Immature natural killer cell (primary cell): ENCODE data around the gene UGT1A4. TPM values are rescaled to one million over a fixed set of nuclear protein-coding genes. Genes with fewer than 3 reads are reported as not detected.

ENCODE experiments used
- DNase-seq, 3 donors: peaks; one replicate each; pipeline ENCODE4 v3.0.0; 2022; ENCODE audit warnings: mixed read lengths in 1 of 3
- H3K27ac Mint-ChIP-seq, 6 donors: one replicate each; pipeline ENCODE4 v1.8.0; 2020; ENCODE audit warnings: mixed read lengths in 6 of 6, mild to moderate bottlenecking in 5 of 6, inconsistent platforms in 4 of 6, moderate library complexity in 3 of 6
- H3K27me3 Mint-ChIP-seq, 3 donors: one replicate each; pipeline ENCODE4 v1.8.0; 2020 to 2021; ENCODE audit warnings: low read depth in 3 of 3, mild to moderate bottlenecking in 3 of 3, mixed read lengths in 3 of 3, moderate library complexity in 3 of 3, inconsistent platforms in 1 of 3
- H3K36me3 Mint-ChIP-seq, 3 donors: one replicate each; pipeline ENCODE4 v1.8.0; 2020; ENCODE audit warnings: mixed read lengths in 3 of 3, inconsistent platforms in 2 of 3, mild to moderate bottlenecking in 2 of 3
- H3K4me1 Mint-ChIP-seq, 2 donors: one replicate each; pipeline ENCODE4 v1.8.0; 2020; ENCODE audit warnings: inconsistent platforms in 2 of 2, mild to moderate bottlenecking in 2 of 2, mixed read lengths in 2 of 2, moderate library complexity in 1 of 2
- H3K4me3 Mint-ChIP-seq, 5 donors: one replicate each; pipeline ENCODE4 v1.8.0; 2020; ENCODE audit warnings: mild to moderate bottlenecking in 5 of 5, mixed read lengths in 5 of 5, inconsistent platforms in 3 of 5, moderate library complexity in 3 of 5
- H3K9me3 Mint-ChIP-seq, 6 donors: one replicate each; pipeline ENCODE4 v1.8.0; 2020; ENCODE audit warnings: mild to moderate bottlenecking in 6 of 6, mixed read lengths in 6 of 6, inconsistent platforms in 4 of 6, moderate library complexity in 3 of 6
- polyA plus RNA-seq, 3 donors: library from polyadenylated mRNA; unstranded; fragments of 300-500 nt; fragmentation: Illumina TruSeq; gene quantifications; one replicate each; pipeline ENCODE4 v1.2.3, GENCODE V29; 2021

The UGT1A4 gene
- not detected for polyA plus RNA-seq

DNA sequence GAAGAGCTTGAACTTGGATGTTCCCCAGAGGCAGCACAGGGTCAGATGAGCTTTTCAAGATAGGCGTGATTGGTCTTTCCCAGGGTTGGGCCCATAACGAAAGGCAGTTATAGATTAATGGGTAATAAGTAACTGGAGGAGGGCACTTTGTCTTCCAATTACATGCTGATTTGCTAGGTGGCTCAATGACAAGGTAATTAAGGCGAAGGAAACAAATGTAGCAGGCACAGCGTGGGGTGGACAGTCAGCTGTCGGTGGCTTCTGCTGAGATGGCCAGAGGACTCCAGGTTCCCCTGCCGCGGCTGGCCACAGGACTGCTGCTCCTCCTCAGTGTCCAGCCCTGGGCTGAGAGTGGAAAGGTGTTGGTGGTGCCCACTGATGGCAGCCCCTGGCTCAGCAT lies at the start of gene UGT1A4:
Gene UGT1A4, plus strand, starts transcription at position 185 of the 400 bp plus-strand sequence. Its CDS starts 85 bp downstream, at position 270.
- H3K4me1 Mint-ChIP-seq: no peaks in the 10 kb centered on the region
- no peak for DNase-seq
- peaks cover 0 to 2% (median 0%) of the 10 kb centered on the region in 6 donors for H3K9me3 Mint-ChIP-seq
- no peak within 1 kb of the TSS for H3K4me3 Mint-ChIP-seq
- no peaks in the 10 kb centered on the region for H3K36me3 Mint-ChIP-seq
- H3K27me3 Mint-ChIP-seq: peaks cover 1 to 8% (median 4%) of the 10 kb centered on the region in 3 donors
- no peak within 1 kb of the TSS for H3K27ac Mint-ChIP-seq

DNA sequence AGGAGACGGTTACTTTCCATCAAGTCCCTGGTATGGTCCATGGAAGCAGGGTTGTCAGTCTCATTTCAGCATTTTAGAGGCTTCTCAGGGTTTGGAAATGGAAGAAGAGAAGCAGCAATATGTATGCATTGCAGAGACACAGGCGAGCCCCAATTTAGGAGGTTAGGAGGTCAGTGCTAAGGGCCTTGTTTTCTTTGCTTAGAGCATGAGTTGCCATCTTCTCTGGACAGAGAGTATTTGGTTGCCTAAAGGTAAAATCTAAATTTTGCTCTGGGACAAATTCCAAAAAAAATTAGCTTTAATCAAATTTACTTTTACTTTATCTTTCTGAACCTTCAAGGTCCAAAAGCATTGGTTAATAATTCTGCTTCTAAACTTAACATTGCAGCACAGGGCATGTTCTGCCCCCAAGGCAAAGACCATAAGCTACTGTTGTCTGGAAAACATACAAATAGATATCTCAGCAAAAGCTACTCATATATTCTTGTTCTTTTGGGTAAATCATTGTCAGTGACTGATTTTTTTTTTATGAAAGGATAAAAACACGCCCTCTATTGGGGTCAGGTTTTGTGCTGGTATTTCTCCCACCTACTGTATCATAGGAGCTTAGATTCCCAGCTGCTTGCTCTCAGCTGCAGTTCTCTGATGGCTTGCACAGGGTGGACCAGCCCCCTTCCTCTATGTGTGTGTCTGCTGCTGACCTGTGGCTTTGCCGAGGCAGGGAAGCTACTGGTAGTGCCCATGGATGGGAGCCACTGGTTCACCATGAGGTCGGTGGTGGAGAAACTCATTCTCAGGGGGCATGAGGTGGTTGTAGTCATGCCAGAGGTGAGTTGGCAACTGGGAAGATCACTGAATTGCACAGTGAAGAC lies 47.0 kb upstream of the UGT1A4 start, which contains the start of gene UGT1A9:
Gene UGT1A9, plus strand, starts transcription at position 609 of the 872 bp plus-strand sequence. Its CDS starts 37 bp downstream, at position 646.
- Mint-ChIP-seq H3K27me3 (peaks cover 1 to 8% (median 2%) of the 10 kb centered on the region in 3 donors), H3K9me3 (peaks cover 0 to 3% (median 0%) of the 10 kb centered on the region in 6 donors), H3K27ac (no peak within 1 kb of the TSS), H3K36me3 (no peaks in the 10 kb centered on the region), H3K4me3 (no peak within 1 kb of the TSS), H3K4me1 (no peaks in the 10 kb centered on the region)
- no peak for DNase-seq

DNA sequence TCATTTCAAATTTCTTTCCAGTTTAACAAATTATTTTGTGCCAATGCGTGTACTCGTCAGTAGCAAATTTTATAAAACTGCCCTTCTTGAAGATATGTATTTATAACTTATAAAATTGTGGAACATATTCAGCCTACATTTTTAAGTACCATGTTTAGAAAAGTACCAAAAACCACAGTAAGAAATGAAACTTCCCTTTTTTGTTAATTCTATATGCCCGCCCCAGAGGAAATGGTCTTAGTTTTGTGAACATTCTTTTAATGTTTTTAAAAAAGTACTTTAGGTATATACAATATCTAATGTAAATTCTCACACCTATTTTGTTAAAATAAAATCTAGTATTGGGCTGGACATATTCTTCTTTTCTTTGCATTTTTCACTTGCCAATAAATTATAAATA lies 45.6 kb upstream of the UGT1A4 start:
- Mint-ChIP-seq H3K27me3 (peaks cover 1 to 8% (median 4%) of the 10 kb centered on the region in 3 donors), H3K4me1 (no peaks in the 10 kb centered on the region), H3K4me3 (no peak overlapping the region), H3K27ac (no peak overlapping the region), H3K9me3 (peaks cover 0 to 3% (median 0%) of the 10 kb centered on the region in 6 donors), H3K36me3 (no peaks in the 10 kb centered on the region)
- DNase-seq: no peak

DNA sequence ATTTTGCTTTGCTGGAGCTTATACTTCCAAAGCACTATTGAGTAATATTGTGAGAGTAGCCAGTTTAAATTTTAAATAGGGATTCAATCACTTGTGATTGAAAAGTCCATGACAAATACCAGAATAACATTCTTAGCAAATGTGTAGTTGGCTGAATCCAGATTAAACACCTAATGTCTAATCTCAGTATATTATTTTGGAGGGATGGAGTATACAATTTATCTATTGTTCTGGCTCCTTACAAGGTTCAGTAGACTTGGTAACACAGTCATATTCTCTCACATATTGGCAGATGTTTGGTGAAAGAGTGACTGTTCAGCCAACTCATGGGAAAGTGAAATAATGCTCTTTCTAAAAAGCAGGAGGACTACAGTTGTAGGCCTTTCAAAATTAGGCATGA lies 44.6 kb upstream of the UGT1A4 start:
- DNase-seq: no peak
- Mint-ChIP-seq H3K4me3 (no peak overlapping the region), H3K27me3 (peaks cover 1 to 7% (median 4%) of the 10 kb centered on the region in 3 donors), H3K4me1 (no peaks in the 10 kb centered on the region), H3K9me3 (no peaks in the 10 kb centered on the region), H3K36me3 (no peaks in the 10 kb centered on the region), H3K27ac (no peak overlapping the region)

DNA sequence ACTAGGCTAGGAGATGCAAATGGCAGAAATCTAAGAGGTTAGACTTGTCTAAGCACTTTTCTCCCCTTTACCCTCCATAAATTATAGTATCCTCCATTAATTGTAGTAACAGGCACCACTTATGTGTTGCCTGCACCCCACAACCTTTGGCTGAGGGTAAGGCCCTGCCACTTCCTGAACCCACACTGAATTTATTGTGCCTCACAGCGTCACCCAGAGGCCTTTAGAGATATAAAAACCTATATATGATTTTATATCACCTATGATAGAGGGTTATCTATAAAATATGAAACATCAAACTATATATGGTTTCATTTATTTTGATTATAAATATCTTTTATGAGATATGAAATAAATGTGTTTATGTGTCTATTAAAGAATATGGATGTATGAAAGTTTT lies 44.2 kb upstream of the UGT1A4 start:
- Mint-ChIP-seq H3K27me3 (peaks cover 1 to 7% (median 4%) of the 10 kb centered on the region in 3 donors), H3K4me1 (no peaks in the 10 kb centered on the region), H3K36me3 (no peaks in the 10 kb centered on the region), H3K4me3 (no peak overlapping the region), H3K9me3 (no peaks in the 10 kb centered on the region), H3K27ac (no peak overlapping the region)
- no peak for DNase-seq

DNA sequence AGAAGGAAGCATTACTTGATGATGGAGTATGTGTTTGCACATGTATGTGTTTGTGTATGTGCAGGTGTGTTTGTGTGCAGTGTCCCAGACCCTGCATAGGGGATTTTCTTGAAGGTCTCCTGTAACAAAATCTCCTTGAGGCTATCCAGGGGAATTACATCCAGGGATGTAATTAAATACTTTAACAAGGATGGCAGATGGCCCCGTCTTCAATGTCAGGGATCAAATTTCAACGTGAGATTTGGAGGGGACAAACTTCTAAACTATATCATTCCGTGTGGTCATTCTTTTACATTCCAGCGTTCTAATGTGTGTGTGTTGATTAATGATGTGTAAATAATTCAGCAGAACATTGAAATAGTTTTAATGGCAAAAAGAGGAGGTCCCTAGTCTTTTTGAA lies 43.5 kb upstream of the UGT1A4 start:
- Mint-ChIP-seq H3K27ac (no peak overlapping the region), H3K27me3 (peaks cover 1 to 7% (median 6%) of the 10 kb centered on the region in 3 donors), H3K4me1 (no peaks in the 10 kb centered on the region), H3K4me3 (no peak overlapping the region), H3K9me3 (no peaks in the 10 kb centered on the region), H3K36me3 (no peaks in the 10 kb centered on the region)
- no peak for DNase-seq

DNA sequence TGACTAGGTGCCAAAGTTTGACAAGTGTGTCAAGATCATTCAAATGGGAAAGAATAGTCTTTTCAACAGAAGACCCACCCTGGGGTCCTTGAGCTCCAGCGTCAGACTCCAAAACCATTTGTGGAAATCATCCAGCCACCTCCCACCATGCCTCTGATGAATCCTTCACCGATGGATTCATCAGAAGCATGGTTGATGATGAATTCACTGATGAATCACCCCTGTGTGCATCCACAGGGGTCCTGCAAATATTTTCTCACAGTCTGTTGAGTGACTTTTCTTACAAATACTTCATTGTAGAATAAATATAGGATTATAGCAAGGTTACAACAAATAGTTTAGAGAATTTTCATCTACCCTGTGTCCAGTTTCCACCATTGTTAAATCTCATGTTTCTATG lies 42.5 kb upstream of the UGT1A4 start:
- no peak for DNase-seq
- peaks cover 0 to 6% (median 5%) of the 10 kb centered on the region in 3 donors for H3K27me3 Mint-ChIP-seq
- no peaks in the 10 kb centered on the region for H3K36me3 Mint-ChIP-seq
- no peak overlapping the region for H3K4me3 Mint-ChIP-seq
- H3K4me1 Mint-ChIP-seq: no peaks in the 10 kb centered on the region
- no peaks in the 10 kb centered on the region for H3K9me3 Mint-ChIP-seq
- H3K27ac Mint-ChIP-seq: no peak overlapping the region

DNA sequence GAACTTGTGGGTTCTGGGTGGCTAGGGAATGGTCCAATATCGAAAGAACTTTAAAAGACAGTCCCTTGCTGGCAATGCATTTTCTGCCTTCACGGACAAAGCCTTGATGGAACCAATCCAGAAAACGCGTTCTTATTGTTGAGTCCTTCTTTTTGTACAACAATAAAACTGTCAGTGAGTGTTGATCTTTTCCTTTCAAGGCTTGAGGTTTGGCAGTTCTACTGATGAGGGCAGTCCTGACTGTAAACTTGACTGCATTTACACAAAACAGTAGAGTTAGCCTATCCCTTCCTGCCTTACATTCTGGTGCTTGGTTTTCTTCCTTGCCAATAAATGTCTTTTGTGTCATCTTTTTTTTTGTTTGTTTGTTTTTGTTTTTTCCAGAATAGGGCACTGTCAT lies 39.3 kb upstream of the UGT1A4 start:
- Mint-ChIP-seq H3K4me1 (no peaks in the 10 kb centered on the region), H3K36me3 (no peaks in the 10 kb centered on the region)

DNA sequence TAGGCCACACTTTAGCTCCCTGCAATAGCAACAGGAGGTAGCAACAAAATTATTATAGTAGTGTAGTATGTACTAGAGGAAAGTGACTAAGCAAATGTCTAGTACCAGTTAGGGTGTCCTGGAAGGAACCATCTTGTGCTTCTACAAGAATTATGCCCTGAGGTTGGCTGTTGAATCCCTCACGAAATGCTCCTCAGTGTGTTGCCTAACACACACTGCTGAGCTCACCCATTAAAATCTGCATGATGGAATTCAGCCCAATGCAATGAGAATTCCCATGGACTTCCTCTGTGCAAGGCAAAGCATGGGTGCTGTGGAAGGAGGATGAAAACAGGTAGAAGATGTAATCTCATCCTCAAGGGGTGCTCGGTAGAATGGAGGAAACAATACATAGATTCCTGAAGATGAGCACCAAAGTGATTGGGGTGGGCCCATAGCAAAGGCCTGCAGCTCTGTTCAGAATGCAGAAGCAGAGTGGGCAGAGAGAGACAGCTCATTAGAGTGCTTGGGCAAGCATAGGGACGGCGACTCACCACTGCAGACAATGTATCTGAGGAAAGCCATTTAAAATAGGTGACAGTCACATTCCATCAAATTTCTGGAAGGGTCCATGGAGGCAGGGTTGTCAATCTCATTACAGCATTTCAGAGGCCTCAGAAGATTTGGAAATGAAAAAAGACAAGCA lies 38.0 kb upstream of the UGT1A4 start:
- Mint-ChIP-seq H3K27ac (no peak overlapping the region), H3K4me1 (peaks cover 4 to 9% of the 10 kb centered on the region in 2 donors), H3K9me3 (no peaks in the 10 kb centered on the region), H3K27me3 (peaks cover 0 to 9% (median 7%) of the 10 kb centered on the region in 3 donors), H3K4me3 (no peak overlapping the region), H3K36me3 (no peaks in the 10 kb centered on the region)
- DNase-seq: no peak

More for the DNA sequence above, 39.3 kb upstream of the UGT1A4 start:
- no peak for DNase-seq
- Mint-ChIP-seq H3K9me3 (no peaks in the 10 kb centered on the region), H3K27me3 (peaks cover 0 to 7% (median 5%) of the 10 kb centered on the region in 3 donors), H3K4me3 (no peak overlapping the region), H3K27ac (no peak overlapping the region)

DNA sequence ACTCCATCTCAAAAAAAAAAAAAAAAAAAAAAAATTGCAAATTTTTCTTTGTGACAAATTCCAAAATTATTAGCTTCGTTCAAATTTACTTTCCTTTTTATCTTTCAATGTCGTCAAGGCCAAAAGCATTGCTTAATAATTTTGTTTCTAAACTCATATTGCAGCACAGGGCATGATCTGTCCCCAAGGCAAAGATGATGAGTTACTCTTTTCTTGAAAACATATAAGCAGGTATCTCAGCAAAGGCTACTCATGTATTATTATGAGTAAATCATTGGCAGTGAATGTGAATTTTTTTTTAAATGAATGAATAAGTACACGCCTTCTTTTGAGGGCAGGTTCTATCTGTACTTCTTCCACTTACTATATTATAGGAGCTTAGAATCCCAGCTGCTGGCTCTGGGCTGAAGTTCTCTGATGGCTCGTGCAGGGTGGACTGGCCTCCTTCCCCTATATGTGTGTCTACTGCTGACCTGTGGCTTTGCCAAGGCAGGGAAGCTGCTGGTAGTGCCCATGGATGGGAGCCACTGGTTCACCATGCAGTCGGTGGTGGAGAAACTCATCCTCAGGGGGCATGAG lies 36.9 kb upstream of the UGT1A4 start, which contains the start of gene UGT1A7:
Gene UGT1A7, plus strand, starts transcription at position 381 of the 579 bp plus-strand sequence. Its CDS starts 37 bp downstream, at position 418.
- peaks cover 4 to 11% of the 10 kb centered on the region in 2 donors for H3K4me1 Mint-ChIP-seq
- H3K9me3 Mint-ChIP-seq: no peaks in the 10 kb centered on the region
- no peak for DNase-seq
- H3K4me3 Mint-ChIP-seq: no peak within 1 kb of the TSS
- H3K27me3 Mint-ChIP-seq: peaks cover 0 to 12% (median 7%) of the 10 kb centered on the region in 3 donors
- H3K27ac Mint-ChIP-seq: no peak within 1 kb of the TSS
- H3K36me3 Mint-ChIP-seq: peaks cover 0 to 2% (median 0%) of the 10 kb centered on the region in 3 donors

DNA sequence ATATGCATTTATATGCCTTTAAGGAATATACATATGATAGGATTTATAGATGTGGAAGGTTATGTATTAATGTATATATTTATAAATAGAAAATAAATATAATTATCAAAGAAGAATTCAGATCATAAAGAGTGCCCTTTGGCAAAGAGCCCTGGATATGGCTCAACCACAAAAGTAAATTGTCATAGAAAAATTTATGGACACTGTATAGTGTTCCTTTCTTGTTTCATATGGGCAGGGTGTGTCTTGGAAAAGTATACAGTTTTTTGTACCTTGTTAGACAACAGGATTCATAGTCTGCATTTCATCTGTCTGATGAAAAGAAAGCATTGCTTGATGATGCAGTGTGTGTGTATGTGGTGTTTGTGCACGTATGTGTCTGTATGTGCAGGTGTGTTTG lies 33.9 kb upstream of the UGT1A4 start:
- H3K27ac Mint-ChIP-seq: no peak overlapping the region

DNA sequence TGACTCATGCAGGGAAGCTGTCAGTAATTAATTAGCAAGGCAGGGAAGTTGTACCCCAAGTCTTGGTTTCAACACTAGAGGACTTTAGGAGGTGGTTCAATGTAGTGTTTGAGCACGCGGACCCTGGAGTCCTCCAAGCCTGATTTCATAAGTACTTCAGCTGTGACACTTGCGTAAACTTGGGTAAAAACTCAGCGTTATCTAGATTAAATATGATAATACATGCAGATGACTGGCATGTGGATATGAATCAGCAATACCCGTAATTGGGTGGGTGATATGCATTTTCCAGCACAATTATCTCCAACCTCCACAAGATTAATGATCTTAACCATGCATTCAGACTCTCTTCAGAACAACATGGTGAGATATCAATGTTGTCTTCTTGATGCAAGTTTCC lies 31.6 kb upstream of the UGT1A4 start:
- peaks cover 4 to 11% of the 10 kb centered on the region in 2 donors for H3K4me1 Mint-ChIP-seq
- no peaks in the 10 kb centered on the region for H3K9me3 Mint-ChIP-seq
- H3K27ac Mint-ChIP-seq: no peak overlapping the region
- H3K36me3 Mint-ChIP-seq: peaks cover 0 to 5% (median 0%) of the 10 kb centered on the region in 3 donors
- no peak for DNase-seq
- H3K4me3 Mint-ChIP-seq: no peak overlapping the region
- H3K27me3 Mint-ChIP-seq: peaks cover 0 to 9% (median 2%) of the 10 kb centered on the region in 3 donors

More for the DNA sequence above, 33.9 kb upstream of the UGT1A4 start:
- H3K27me3 Mint-ChIP-seq: peaks cover 0 to 9% (median 6%) of the 10 kb centered on the region in 3 donors
- no peaks in the 10 kb centered on the region for H3K9me3 Mint-ChIP-seq
- peaks cover 0 to 5% (median 0%) of the 10 kb centered on the region in 3 donors for H3K36me3 Mint-ChIP-seq
- no peak overlapping the region for H3K4me3 Mint-ChIP-seq
- peaks cover 4 to 11% of the 10 kb centered on the region in 2 donors for H3K4me1 Mint-ChIP-seq
- no peak for DNase-seq

DNA sequence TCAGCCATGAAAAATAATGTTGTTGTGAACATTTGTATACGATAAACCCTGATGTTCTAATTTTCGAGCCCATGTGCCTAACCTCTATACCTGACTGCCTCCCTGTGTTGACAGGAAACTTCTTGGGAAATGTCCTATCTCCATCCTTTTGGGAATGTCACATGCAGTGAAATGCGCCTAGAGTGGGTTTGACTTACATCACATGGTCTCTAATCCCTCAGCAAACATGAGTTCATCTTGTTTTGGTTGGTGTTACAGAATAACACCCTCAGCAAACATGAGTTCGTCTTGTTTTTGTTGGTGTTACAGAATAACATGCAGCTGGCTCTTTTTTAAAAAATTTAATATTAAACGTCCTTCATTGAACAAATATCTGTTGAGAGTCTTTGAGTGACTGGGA lies 30.2 kb upstream of the UGT1A4 start:
- DNase-seq: no peak
- Mint-ChIP-seq H3K27me3 (peaks cover 0 to 15% (median 0%) of the 10 kb centered on the region in 3 donors), H3K4me1 (peaks cover 4 to 11% of the 10 kb centered on the region in 2 donors), H3K4me3 (no peak overlapping the region), H3K27ac (no peak overlapping the region), H3K36me3 (peaks cover 0 to 5% (median 0%) of the 10 kb centered on the region in 3 donors), H3K9me3 (no peaks in the 10 kb centered on the region)
